RCC 7860 (cell line): ENCODE data around the gene C12orf54.
"Not testable (repeated sequence)": the region's sequence is repeated elsewhere in the genome, so short reads cannot be mapped to it uniquely, and the experiment has no call there.

Source experiments
- DNase-seq: peaks from one replicate; pipeline ENCODE4 v3.0.0-alpha.2; 2015; ENCODE audit warnings: low spot score
- FAIRE-seq: peaks from 2 replicates; lab custom pipeline; 2012; peaks lifted over from hg19 to GRCh38; lab: Jason Lieb, UNC

C12orf54 gene

DNA sequence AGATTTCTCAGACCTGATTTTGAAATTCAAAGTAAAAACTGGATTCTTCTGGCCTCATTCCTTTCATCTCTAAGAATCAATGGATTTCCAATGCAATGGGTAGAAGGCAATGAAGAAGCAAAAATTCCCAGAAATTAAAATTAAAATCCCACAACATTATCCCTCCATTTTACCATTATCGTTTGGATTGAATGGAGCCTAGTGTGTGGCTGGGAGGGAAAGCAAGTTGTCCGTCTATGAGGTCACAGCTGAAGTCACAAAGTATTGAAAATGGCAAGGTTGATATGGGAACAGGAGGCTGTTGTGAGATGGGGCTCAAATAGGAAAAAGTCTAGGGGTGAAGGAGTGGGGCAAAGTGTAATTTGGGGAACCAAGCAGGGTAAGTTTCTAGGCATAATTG is at the start of gene C12orf54:
Gene C12orf54 (plus strand): TSS at position 301 of the 400 bp plus-strand sequence. CDS start 799 bp downstream, outside the sequence.
- FAIRE-seq (no peak), DNase-seq (no peak)

DNA sequence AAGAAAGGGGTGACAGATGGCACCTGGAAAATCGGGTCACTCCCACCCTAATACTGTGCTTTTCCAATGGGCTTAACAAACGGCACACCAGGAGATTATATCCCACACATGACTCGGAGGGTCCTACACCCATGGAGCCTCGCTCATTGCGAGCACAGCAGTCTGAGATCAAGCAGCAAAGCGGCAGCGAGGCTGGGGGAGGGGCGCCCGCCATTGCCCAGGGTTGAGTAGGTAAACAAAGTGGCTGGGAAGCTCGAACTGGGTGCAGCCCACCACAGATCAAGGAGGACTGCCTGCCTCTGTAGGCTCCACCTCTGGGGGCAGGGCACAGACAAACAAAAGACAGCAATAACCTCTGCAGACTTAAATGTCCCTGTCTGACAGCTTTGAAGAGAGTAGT is 48.3 kb upstream of the C12orf54 start:
- FAIRE-seq, DNase-seq: not testable (repeated sequence)

DNA sequence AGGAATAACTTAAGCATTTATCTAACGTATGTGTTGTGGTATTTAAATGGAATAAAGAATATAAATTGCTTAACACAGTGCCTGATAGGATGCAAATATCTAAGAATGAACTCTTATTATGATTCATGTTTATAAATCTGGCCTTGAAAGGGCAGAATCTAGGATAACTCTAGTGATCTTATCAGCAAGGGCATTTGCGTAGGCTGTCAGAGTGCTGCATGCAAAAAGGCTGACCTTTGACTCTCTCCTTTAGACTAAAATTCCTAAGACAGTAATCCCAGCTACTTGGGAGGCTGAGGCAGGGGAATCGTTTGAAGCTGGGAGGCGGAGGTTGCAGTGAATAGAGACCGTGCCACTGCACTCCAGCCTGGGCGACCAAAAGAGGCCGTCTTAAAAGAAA is 41.2 kb upstream of the C12orf54 start:
- FAIRE-seq (no peak), DNase-seq (no peak)

DNA sequence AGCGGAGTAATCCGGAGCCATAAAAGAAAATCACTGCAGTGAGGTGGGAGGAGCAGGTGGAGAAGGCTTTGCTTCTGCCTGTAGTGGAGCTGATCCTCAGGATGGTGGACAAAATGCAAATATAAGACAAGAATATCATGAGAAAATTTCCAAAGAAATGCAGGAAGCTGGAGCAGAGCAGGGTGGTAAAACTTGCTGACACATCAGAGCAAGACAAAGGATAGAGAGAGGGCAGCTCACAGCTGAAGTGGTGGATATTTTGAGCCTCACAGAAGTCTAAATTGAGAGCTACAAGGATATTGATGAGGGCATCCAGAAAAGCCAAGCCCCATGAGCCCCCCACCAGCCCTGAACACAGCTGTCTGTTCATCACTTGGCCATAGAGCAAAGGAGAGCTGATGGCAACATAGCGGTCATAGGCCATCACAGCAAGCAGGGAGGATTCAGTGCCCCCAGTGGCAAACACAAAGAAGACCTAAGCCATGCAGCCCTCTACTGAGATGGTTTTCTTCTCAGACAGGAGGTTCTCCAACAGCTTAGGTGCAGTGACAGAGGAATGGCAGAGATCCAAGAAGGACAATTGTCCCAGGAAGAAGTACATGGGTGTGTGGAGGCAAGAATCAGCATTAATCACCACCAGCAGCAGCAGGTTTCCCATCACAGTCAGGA is 40.0 kb upstream of the C12orf54 start:
- FAIRE-seq (no peak), DNase-seq (no peak)

DNA sequence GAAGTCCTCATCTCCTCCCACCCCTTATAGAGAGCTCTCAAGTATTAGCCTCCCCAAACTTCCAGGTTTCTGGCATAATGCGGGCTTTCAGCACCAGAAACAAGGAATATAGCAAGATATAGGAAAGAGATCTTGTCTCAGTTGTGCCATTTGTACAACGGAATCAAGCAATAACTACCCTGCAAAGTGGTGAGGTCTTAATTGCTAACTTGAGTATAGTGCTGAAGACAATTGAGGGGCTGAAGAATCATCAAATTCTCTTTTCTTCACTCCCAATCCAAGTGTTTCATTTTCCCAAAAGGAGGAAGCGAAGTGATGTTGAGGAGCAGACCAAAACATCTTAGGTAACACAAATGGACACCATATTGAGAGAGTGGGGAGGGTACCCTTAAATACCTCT is 36.8 kb upstream of the C12orf54 start:
- FAIRE-seq (no peak), DNase-seq (no peak)

DNA sequence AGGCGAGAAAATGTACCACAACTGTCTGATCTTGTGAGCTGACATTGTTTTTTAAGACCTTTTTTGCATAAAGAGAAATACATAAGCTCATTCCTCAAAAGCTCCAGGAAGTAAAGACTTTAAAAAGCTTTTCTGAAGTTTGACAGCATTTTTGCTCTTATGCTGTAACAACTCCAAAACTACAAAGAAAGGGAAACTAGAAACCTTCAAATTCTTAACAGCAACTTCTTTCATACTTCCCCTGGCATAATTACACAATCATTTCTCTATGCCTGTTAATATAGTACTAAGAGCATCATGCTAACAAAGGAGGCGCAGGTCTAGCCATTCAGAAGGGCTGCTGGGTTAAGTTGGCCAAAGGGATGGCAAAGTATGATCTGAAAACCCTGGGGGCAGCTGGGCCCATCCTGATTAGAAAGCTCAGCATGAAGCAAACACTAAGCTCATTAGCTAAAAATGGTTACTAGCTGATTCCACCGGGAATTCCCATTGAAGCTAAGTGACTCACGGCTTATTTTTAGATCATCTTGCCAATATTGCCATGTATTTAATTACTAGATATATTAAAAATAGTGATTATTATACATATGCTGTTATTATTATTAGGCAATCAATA is 36.0 kb upstream of the C12orf54 start:
- DNase-seq (no peak), FAIRE-seq (no peak)

DNA sequence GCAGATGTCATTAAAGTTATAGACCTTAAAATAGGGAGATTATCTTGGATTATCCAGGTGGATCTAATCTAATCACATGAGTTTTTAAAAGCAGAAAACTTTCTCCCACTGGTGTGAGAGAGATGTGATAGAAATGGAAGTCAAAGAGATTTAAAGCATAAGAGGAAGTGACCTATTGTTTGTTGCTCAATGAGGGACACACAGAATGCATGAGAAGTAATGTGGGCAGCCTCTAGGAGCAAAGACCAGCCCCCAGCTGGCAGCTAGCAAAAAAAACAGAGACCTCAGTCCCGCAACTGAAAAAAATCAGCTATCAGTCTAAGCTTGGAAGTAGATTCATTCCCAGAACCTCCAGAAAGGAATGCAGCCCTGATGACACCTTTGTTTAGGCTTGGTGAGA is 34.5 kb upstream of the C12orf54 start:
- DNase-seq, result no peak
- no peak for FAIRE-seq

DNA sequence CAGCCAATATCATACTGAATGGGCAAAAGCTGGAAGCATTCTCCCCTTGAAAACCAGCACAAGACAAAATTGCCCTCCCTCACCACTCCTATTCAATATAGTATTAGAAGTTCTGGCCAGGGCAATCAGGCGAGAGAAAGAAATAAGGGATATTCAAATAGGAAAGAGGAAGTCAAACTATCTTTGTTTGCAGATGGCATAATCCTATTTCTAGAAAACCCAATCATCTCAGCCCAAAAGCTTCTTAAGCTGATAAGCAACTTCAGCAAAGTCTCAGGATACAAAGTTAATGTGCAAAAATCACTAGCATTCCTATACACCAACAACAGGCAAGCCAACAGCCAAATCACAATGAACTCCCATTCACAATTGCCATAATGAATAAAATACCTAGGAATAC is 30.9 kb upstream of the C12orf54 start:
- no peak for FAIRE-seq

DNA sequence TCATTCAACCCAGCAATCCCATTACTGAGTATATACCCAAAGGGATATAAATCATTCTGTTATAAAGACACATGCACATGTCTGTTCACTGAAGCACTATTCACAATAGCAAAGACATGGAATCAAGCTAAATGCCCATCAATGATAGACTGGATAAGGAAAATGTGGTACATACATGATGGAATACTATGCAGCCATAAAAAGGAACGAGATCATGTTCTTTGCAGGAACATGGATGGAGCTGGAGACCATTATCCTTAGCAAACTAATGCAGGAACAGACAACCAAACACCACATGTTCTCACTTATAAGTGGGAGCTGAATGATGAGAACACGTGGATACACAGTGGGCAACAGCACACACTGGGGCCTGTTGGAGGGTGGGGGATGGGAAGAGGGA is 29.3 kb upstream of the C12orf54 start:
- not testable (repeated sequence) for DNase-seq, FAIRE-seq

More for the DNA sequence above, 30.9 kb upstream of the C12orf54 start:
- DNase-seq, result no peak

DNA sequence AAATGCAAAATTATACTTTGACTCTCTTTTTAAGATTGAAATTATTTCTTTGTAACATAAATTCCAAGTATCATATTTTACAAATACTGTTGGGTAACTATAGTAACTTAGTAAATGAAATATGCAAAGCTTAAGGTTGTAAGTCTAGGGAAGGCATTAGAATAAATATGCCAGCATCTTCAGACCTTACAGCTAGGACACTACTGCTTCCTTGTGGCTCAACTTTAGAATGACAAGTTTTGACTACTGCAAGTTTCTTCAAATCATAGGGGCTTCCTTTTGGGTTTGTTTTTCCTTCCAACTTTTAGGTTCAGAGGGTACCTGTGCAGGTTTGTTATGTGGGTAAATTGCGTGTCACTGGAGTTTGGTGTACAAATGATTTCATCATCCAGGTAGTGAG is 27.6 kb upstream of the C12orf54 start:
- no peak for FAIRE-seq
- DNase-seq, result no peak

DNA sequence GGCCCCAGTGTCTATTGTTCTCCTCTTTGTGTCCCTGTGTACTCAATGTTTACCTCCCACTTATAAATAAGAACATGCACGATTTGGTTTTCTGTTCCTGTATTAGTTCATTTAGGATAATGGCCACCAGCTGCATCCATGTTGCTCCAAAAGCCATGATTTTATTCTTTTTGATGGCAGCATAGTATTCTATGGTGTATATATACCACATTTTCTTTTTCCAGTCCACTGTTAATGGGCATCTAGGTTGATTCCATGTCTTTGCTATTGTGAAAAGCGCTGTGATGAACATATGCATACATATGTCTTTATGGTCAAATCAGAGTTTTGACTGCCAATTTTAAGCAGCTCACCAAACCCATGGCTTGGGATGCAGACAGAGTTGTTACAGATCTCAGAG is 27.2 kb upstream of the C12orf54 start:
- DNase-seq (no peak), FAIRE-seq (no peak)

DNA sequence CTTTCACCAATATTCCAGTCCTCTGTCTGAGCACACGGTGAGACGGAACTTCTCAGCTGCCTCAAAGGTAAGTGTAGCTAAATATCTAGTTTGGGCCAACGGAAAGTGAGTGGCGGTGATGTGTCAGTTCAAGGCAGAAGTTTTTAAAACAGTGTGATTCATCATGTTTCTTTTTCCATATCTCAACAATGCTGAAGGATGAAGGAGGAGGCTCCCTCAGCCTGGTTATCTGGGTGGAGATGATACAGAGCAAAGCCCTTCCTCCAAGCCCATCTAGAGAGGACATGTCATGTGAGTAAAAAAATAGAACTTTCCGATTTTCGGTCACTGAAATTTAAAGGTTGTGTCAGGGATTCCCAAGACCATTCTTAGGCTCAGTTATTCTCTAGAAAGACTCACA is 23.0 kb upstream of the C12orf54 start:
- DNase-seq (no peak), FAIRE-seq (no peak)

DNA sequence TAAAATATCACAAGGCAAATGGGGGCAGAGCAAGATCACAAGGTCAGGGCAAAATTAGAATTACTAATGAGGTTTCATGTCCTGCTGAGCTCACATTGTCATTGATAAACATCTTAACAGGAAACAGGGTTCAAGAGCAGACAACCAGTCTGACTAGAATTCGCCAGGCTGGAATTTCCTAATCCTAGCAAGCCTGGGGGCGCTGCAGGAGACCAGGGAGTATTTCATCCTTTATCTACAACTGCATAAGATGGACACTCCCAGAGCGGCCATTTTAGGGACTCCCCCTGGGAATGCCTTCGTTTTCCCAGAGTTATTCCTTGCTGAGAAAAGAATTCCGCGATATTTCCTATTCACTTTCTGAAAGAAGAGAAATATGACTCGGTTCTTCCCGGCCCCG is 13.3 kb upstream of the C12orf54 start:
- FAIRE-seq, DNase-seq: not testable (repeated sequence)

DNA sequence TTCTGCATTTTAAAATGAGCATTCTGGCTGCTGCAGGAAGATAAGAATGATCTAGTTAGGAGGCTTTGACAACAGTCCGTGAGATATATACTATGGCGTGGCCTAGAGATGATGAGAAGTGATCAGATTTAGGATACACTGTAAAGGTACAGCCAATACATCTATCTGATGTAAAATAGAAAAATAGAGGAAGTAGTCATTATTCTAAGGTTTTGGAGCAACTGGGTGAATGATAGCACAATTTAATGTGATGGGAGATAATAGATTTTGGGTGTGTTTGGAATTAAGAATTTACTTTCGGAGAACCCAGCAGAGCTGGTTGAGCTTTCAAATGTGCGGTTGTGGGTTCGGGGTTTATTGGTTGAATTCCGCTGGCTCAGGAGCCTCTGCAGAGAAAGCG is 10.0 kb upstream of the C12orf54 start, which contains the start of gene ANP32D:
Gene ANP32D (plus strand): TSS at position 301 of the 400 bp plus-strand sequence. CDS start 106 bp downstream, outside the sequence.
- FAIRE-seq, result no peak

DNA sequence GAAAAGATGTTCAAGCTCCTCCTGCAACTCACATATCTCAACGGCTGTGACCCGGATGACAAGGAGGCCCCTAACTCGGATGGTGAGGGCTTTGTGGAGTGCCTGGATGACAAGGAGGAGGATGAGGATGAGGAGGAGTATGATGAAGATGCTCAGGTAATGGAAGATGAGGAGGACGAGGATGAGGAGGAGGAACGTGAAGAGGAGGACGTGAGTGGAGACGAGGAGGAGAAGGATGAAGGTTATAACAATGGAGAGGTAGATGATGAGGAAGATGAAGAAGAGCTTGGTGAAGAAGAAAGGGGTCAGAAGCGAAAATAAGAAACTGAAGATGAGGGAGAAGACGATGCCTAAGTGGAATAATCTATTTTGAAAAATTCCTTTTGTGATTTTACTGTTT is 9.2 kb upstream of the C12orf54 start:
- FAIRE-seq, result no peak
- DNase-seq, result no peak

More for the DNA sequence above, 10.0 kb upstream of the C12orf54 start, which contains the start of gene ANP32D:
- no peak for DNase-seq

DNA sequence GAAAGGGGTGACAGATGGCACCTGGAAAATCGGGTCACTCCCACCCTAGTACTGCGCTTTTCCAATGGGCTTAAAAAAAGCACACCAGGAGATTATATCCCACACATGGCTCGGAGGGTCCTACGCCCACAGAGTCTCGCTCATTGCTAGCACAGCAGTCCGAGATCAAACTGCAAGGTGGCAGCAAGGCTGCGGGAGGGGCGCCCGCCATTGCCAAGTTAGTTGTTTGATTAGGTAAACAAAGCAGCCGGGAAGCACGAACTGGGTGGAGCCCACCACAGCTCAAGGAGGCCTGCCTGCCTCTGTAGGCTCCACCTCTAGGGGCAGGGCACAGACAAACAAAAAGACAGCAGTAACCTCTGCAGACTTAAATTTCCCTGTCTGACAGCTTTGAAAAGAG is 7.8 kb upstream of the C12orf54 start:
- DNase-seq, FAIRE-seq: not testable (repeated sequence)

DNA sequence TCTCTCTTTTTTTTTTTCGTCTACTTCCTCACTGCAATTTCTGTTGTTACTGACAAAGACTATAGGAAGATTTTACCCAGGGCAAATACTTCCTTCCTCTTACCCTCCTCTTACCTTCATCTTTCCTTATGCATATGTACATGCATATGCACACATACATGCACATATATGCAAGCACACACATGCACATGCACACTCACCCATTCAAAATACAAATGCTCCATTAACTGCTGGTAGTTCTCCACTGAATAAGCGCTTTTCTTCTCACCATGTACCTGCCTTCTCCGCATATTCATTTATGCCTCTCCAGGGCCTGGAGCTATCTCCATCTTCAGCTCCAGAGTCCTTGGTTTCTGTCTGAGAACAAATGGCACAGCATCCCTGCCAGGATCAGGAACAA is 632 bp downstream of the C12orf54 start:
- FAIRE-seq, result no peak
- no peak for DNase-seq

DNA sequence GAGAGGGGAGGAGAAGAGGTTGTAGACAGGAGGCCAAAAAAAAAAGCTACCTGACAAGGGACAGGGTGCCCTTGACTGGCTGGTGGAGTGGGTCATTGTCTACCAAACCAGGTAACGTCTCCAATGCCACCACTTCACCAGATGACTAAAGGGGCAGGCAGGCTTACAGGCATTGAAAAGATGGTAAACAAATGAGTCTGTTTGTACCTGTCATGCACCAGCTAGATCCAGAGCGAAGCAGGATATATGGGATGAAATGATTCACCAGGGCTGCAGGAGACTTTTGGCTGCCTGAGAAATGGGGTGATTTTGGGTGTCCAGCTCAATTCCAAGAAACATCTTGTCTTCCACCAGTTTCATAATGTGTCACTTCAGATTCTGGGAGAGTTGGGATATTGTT is 4.0 kb downstream of the C12orf54 start:
- DNase-seq (no peak), FAIRE-seq (no peak)

DNA sequence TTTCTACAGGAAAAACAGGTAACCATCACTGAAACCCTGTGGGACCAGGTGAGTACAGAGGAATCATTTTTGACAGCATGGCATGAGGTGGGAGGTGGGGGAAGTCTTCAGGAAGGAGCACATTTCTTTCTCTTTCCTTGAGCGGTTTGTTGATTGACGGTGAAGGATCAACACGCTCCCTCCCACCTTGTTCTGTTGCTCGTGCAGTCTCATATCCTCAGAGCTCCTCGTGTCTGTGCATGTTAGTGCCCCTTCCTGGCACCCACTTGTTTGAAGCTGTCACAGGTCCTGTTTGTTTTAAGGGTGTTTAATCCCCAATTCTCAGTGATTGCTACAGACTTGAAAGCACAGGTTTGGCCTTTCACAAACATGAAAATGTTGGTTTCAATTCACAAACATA is 4.4 kb downstream of the C12orf54 start:
- DNase-seq (no peak), FAIRE-seq (no peak)

DNA sequence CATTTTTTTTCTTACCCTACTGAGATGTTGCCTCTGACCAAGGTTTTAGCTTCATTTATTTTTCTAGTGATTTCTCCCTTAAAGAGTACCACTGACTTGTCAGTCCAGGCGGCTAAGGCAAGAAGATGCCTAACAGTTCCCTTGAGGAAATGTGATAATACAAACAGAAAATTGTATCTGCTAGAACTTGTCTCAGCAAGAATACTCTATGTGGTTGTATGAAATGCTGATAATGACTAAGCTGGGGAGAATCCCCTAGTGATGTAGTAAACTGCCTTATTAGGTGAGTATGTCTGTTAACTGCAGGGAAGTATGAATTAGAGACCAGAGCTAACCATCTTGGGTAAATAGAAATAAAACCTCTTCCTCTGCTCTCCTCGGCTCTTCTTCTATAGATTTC is 6.7 kb downstream of the C12orf54 start:
- no peak for FAIRE-seq
- no peak for DNase-seq

DNA sequence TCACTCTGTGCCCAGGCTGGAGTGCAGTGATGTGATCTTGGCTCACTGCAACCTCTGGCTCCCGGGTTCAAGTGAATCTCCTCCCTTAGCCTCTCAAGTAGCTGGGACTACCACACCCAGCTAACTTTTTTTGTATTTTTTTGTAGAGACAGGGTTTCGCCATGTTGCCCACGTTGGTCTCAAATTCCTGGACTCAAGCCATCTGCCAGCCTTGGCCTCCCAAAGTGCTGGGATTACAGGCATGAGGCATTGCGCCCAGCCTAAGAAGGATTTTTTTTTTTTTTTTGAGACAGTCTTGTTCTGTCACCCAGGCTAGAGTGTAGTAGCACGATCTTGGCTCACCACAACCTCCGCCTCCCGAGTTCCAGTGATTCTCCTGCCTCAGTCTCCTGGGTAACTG is 7.2 kb downstream of the C12orf54 start:
- FAIRE-seq, DNase-seq: not testable (repeated sequence)

DNA sequence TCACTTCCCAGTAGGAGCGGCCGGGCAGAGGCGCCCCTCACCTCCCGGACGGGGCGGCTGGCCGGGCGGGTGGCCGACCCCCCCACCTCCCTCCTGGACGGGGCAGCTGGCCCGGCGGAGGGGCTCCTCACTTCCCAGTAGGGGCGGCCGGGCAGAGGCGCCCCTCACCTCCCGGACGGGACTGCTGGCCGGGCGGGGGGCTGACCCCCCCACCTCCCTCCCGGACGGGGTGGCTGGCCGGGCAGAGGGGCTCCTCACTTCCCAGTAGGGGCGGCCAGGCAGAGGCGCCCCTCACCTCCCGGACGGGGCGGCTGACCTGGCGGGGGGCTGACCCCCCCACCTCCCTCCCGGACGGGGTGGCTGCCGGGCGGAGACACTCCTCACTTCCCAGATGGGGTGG is 18.0 kb downstream of the C12orf54 start:
- not testable (repeated sequence) for FAIRE-seq, DNase-seq
